HepG2 (cell line): ENCODE measurements around the gene SYNE3. TPM values are rescaled to one million over a fixed set of nuclear protein-coding genes. Genes with fewer than 3 reads are reported as not detected.

ENCODE experiments used
- ATAC-seq: fragments of 200-7000 bp; cut with Tn5 transposase; 3 replicates; pipeline ENCODE4 v1.9.1; 2020; ENCODE audit warnings: mild to moderate bottlenecking, moderate library complexity
- BruUV-seq: library from RNA; stranded (reverse); fragments of 400-500 nt; replicated peaks from 2 replicates; lab custom pipeline; 2021; lab: Mats Ljungman, UMichigan
- CTCF ChIA-PET: fragments of 300-600 bp; formaldehyde crosslinking; extraction: SDS; loops from one replicate; lab custom pipeline; 2021; ENCODE audit warnings: low total read pairs, inconsistent platforms, low intra/inter-chr PET ratio; lab: Yijun Ruan, JAX
- POLR2A ChIA-PET: fragments of 350-600 bp; sonication (Branson Sonifier 250); formaldehyde crosslinking; loops from one replicate; lab custom pipeline; 2020; ENCODE audit warnings: antibody characterized with exemption, inconsistent platforms; lab: Yijun Ruan, JAX
- DNase-seq: peaks from one replicate; pipeline ENCODE4 v3.0.0-alpha.2; 2015; ENCODE audit warnings: low spot score
- FAIRE-seq: peaks from 3 replicates; lab custom pipeline; 2011; peaks lifted over from hg19 to GRCh38; lab: Jason Lieb, UNC
- H2AFZ ChIP-seq: one replicate; pipeline ENCODE4 v1.6.1; 2011; ENCODE audit warnings: low read length, inconsistent platforms
- H3K27ac ChIP-seq: fragments of 300-600 bp; 3 replicates; pipeline ENCODE4 v1.8.0; 2011; ENCODE audit warnings: mixed run types, mild to moderate bottlenecking, mixed read lengths, low read length, inconsistent platforms; ENCODE audit not compliant: insufficient read depth; ENCODE audit errors: extremely low read length
- H3K27me3 ChIP-seq, 2 experiments: fragments of 200-600 bp in 1 of 2; 2 replicates in 1 of 2; 3 replicates in 1 of 2; pipeline versions ENCODE4 v1.6.0 to v1.8.0; 2011; ENCODE audit warnings: low read length in 2 of 2, mild to moderate bottlenecking in 2 of 2, moderate library complexity in 2 of 2, inconsistent platforms in 1 of 2; ENCODE audit not compliant: insufficient read depth in 2 of 2, control insufficient read depth in 1 of 2
- H3K36me3 ChIP-seq, 2 experiments: fragments of 200-600 bp in 1 of 2; replicated peaks in 1 of 2; 2 replicates in 1 of 2; 3 replicates in 1 of 2; pipeline versions ENCODE4 v1.5.1 to v1.8.0; 2011; ENCODE audit warnings: low read length in 2 of 2, inconsistent platforms in 1 of 2; ENCODE audit not compliant: insufficient read depth in 2 of 2, control insufficient read depth in 1 of 2
- H3K4me1 ChIP-seq: 2 replicates; pipeline ENCODE4 v1.5.1; 2012; ENCODE audit warnings: low read length, inconsistent platforms; ENCODE audit not compliant: insufficient read depth
- H3K4me2 ChIP-seq: 2 replicates; pipeline ENCODE4 v1.6.0; 2011; ENCODE audit warnings: low read depth, low read length, inconsistent platforms
- H3K4me3 ChIP-seq, 3 experiments: fragments of 200-600 bp in 1 of 3; sonication (generic), shearing (Covaris generic) in 1 of 3; replicated peaks in 1 of 3; 2 replicates each; pipeline ENCODE4 v1.5.1; 2011 to 2016; ENCODE audit warnings: low read length in 3 of 3, inconsistent platforms in 2 of 3, low read depth in 2 of 3, mild to moderate bottlenecking in 2 of 3, control low read depth in 1 of 3, mixed read lengths in 1 of 3; ENCODE audit not compliant: insufficient read depth in 1 of 3
- H3K79me2 ChIP-seq: one replicate; pipeline ENCODE4 v1.6.1; 2011; ENCODE audit warnings: low read length, inconsistent platforms; ENCODE audit not compliant: insufficient read depth
- H3K9ac ChIP-seq: 2 replicates; pipeline ENCODE4 v1.6.0; 2011; ENCODE audit warnings: mild to moderate bottlenecking, low read depth, low read length, inconsistent platforms; ENCODE audit not compliant: insufficient read depth
- H3K9me3 ChIP-seq: 2 replicates; pipeline ENCODE4 v1.5.1; 2012; ENCODE audit warnings: mild to moderate bottlenecking, low read length
- H4K20me1 ChIP-seq: 2 replicates; pipeline ENCODE4 v1.6.0; 2011; ENCODE audit warnings: inconsistent platforms, mild to moderate bottlenecking, low read length, moderate library complexity; ENCODE audit not compliant: insufficient read depth
- HMG20A ChIP-seq: IDR thresholded peaks from 2 replicates; pipeline ENCODE4 v1.6.1; 2016; ENCODE audit warnings: borderline replicate concordance
- NFYC ChIP-seq: IDR thresholded peaks from 2 replicates; pipeline ENCODE4 v1.6.1; 2016; ENCODE audit warnings: missing genetic modification reagents, missing compliant biosample characterization
- SAP130 ChIP-seq: IDR thresholded peaks from 2 replicates; pipeline ENCODE4 v1.6.1; 2016; ENCODE audit warnings: low read depth
- TCF12 ChIP-seq, 2 experiments: fragments of 450-650 bp in 1 of 2; sonication (generic) in 1 of 2; formaldehyde crosslinking in 1 of 2; IDR thresholded peaks; 2 replicates each; pipeline versions ENCODE4 v1.6.1 to v1.8.0; 2017 to 2022; ENCODE audit warnings: antibody characterized with exemption in 1 of 2, mild to moderate bottlenecking in 1 of 2, missing genetic modification reagents in 1 of 2, moderate library complexity in 1 of 2
- ZGPAT ChIP-seq: IDR thresholded peaks from 2 replicates; pipeline ENCODE4 v1.6.1; 2016; ENCODE audit warnings: mild to moderate bottlenecking
- ZNF337 ChIP-seq: sonication (generic); formaldehyde crosslinking; IDR thresholded peaks from 2 replicates; pipeline ENCODE4 v1.5.1; 2020; ENCODE audit warnings: missing genetic modification reagents, low read depth, mild to moderate bottlenecking, borderline replicate concordance
- ZNF557 ChIP-seq: sonication (generic); formaldehyde crosslinking; IDR thresholded peaks from 2 replicates; pipeline ENCODE4 v1.4.0; 2020; ENCODE audit warnings: missing genetic modification reagents
- WGBS: methylation state at CpG from one replicate; pipeline ENCODE4 v1.1.6; 2017; ENCODE audit warnings: low lambda C conversion rate; 5-methylcytosine and 5-hydroxymethylcytosine counted together
- in situ Hi-C: cut with HindIII; loops from 2 replicates; pipeline ENCODE4 v1.10.0; 2017; ENCODE audit warnings: low pct_unique_long_range_greater_than_20kb; ENCODE audit not compliant: extremely low pct_ligation_motif_present
- intact Hi-C: fragments of 100-400 bp; cut with micrococcal nuclease; formaldehyde crosslinking; loops from one replicate; pipeline ENCODE4 v1.10.0; 2022; ENCODE audit not compliant: unreplicated experiment
- polyA plus RNA-seq, 8 experiments: library from polyadenylated mRNA; depleted of rRNA in 3 of 8; stranded (reverse) in 7 of 8; unstranded in 1 of 8; fragments of >200 nt; fragmentation: Illumina TruSeq in 4 of 8; extraction: Trizol in 4 of 8; gene quantifications; 2 replicates each; pipeline versions ENCODE4 v1.2.1 to v1.2.3, GENCODE V29; 2011 to 2016; ENCODE audit warnings: low read depth in 4 of 8, missing spikeins in 1 of 8, mixed read lengths in 1 of 8; ENCODE audit not compliant: insufficient read depth in 1 of 8
- total RNA-seq, 5 experiments: library from RNA; depleted of rRNA; stranded (reverse); fragments of >200 nt; fragmentation: Illumina TruSeq; extraction: Trizol; gene quantifications; 2 replicates each; pipeline ENCODE4 v1.2.3, GENCODE V29; 2016; ENCODE audit warnings: low read depth in 1 of 5

Gene SYNE3
- total and polyA plus RNA-seq, 2 of the 13 experiments (the other 11 are each of a cell fraction or from before 2014, with no cell fraction given), result 7.8 to 8.0 TPM

GRCh38 chr14:95537298-95538089, 21.0 kb upstream of the SYNE3 start (continued):
- TF ChIP-seq ZNF557 (CRISPR knock-in tag), result 0 out of 2 replicates have a peak, but pooled peaks have one; percentile 44
- peak; percentile 78; the same call in 1 of the 2 replicates for TF ChIP-seq ZGPAT
- peak; percentile 19; the same call in 1 of the 2 replicates for TF ChIP-seq NFYC (CRISPR knock-in tag)

GRCh38 chr14:95536671-95537070, 20.2 kb upstream of the SYNE3 start:
- no peak for DNase-seq
- Histone ChIP-seq H3K27ac (peak overlapping the region; percentile 78), H4K20me1 (peaks cover 28% of the 10 kb centered on the region), H3K4me1 (peaks cover 47% of the 10 kb centered on the region), H3K4me3 (peak overlapping the region; percentile 72 to 96 (median 87)), H3K9ac (peak overlapping the region; percentile 89), H3K36me3 (peaks cover 0 to 4% of the 10 kb centered on the region in 2 experiments; a peak in 1 of 5 replicates), H3K27me3 (peaks cover 0 to 2% of the 10 kb centered on the region in 2 experiments; a peak in 1 of 5 replicates), H3K79me2 (peaks cover 89% of the 10 kb centered on the region), H3K9me3 (no peaks in the 10 kb centered on the region), H3K4me2 (peak overlapping the region; percentile 91), H2AFZ (no peak overlapping the region)
- ChIA-PET POLR2A (interaction anchor here (0.9 to 7.5 kb wide), 9 partner anchors 12 to 926 kb away, joined by 3 to 183 read pairs (median 25); partner anchors contain the start of gene SYNE3), CTCF (no interaction called here)
- in situ Hi-C loops (no loop called here), intact Hi-C loops (loop anchor here (1.0 kb wide), 1 partner anchor 12 kb away; no protein-coding TSS in a partner anchor)
- ATAC-seq, result no peak
- 5% methylated on average over 5 of the region's 5 CpGs for WGBS
- TF ChIP-seq HMG20A (CRISPR knock-in tag) (no peak), ZNF337 (CRISPR knock-in tag) (0 out of 2 replicates have a peak, but pooled peaks have one; percentile 33), TCF12 (IDR thresholded peaks at IDR 0.05) (no peak), TCF12 (CRISPR knock-in tag; IDR thresholded peaks at IDR 0.05) (no peak), SAP130 (CRISPR knock-in tag) (0 out of 2 replicates have a peak, but pooled peaks have one; percentile 11)
- no TSS peak for BruUV-seq
- no peak for FAIRE-seq
